B cell (primary cell): Measurements from ENCODE around the gene ATP9B. TPM values are rescaled to one million over a fixed set of nuclear protein-coding genes. Genes with fewer than 3 reads are reported as not detected.

Experiments
- ATAC-seq: fragments of 200-7000 bp; cut with Tn5 transposase; one replicate; pipeline ENCODE4 v1.10.0; 2021; ENCODE audit warnings: low read depth, mild to moderate bottlenecking, moderate number of reproducible peaks, moderate library complexity
- CTCF ChIA-PET: fragments of 350-600 bp; sonication (Branson Sonifier 250); formaldehyde crosslinking; loops from one replicate; lab custom pipeline; 2021; ENCODE audit warnings: antibody characterized with exemption, inconsistent platforms; lab: Charles Lee
- POLR2A ChIA-PET: fragments of 350-600 bp; sonication (Branson Sonifier 250); formaldehyde crosslinking; loops from one replicate; lab custom pipeline; 2021; ENCODE audit warnings: antibody characterized with exemption; lab: Charles Lee
- DNase-seq: peaks from one replicate; pipeline ENCODE4 v3.0.0; 2013
- H2AFZ ChIP-seq: 2 replicates; pipeline ENCODE4 v1.6.1; 2012; ENCODE audit warnings: mild to moderate bottlenecking, low read depth, low read length; ENCODE audit not compliant: insufficient read depth, poor library complexity, severe bottlenecking
- H3K27ac ChIP-seq, 2 donors: 1 replicate in 1 of 2; 2 replicates in 1 of 2; pipeline ENCODE4 v1.5.1; 2012 to 2013; ENCODE audit warnings: low read length in 2 of 2, mild to moderate bottlenecking in 2 of 2, moderate library complexity in 1 of 2
- H3K27me3 ChIP-seq, 4 experiments: fragments of 200-600 bp in 1 of 4; sonication (generic) in 1 of 4; replicated peaks in 1 of 4; 1 replicate in 2 of 4; 2 replicates in 2 of 4; pipeline versions ENCODE4 v1.6.1 to v1.7.0; 2013 to 2016; ENCODE audit warnings: low read length in 3 of 4, mild to moderate bottlenecking in 2 of 4, mixed read lengths in 1 of 4, moderate library complexity in 1 of 4; ENCODE audit not compliant: insufficient read depth in 4 of 4, control insufficient read depth in 3 of 4; ENCODE audit errors: control extremely low read depth in 1 of 4
- H3K36me3 ChIP-seq, 2 experiments: replicated peaks in 1 of 2; 1 replicate in 1 of 2; 2 replicates in 1 of 2; pipeline versions ENCODE4 v1.6.1 to v1.7.1; 2013; ENCODE audit warnings: low read length in 1 of 2; ENCODE audit not compliant: insufficient read depth in 2 of 2, control insufficient read depth in 1 of 2; ENCODE audit errors: control extremely low read depth in 1 of 2, extremely low read depth in 1 of 2
- H3K4me1 ChIP-seq, 2 donors: fragments of 200-600 bp in 1 of 2; sonication (generic) in 1 of 2; 1 replicate in 1 of 2; 2 replicates in 1 of 2; pipeline versions ENCODE4 v1.5.1 to v1.6.1; 2013 to 2017; ENCODE audit warnings: low read length in 2 of 2; ENCODE audit not compliant: control insufficient read depth in 2 of 2, insufficient read depth in 2 of 2
- H3K4me2 ChIP-seq: replicated peaks from 2 replicates; pipeline ENCODE3; 2012; ENCODE audit warnings: mild to moderate bottlenecking, low read depth, low read length; ENCODE audit not compliant: poor library complexity, severe bottlenecking
- H3K4me3 ChIP-seq, 5 experiments: fragments of 200-600 bp in 1 of 5; sonication (generic) in 1 of 5; 1 replicate in 3 of 5; 2 replicates in 2 of 5; pipeline versions ENCODE4 v1.5.1 to v1.7.0; 2011 to 2016; ENCODE audit warnings: low read length in 4 of 5, mild to moderate bottlenecking in 4 of 5, low read depth in 2 of 5, control low read depth in 1 of 5, moderate library complexity in 1 of 5; ENCODE audit not compliant: insufficient read depth in 1 of 5; ENCODE audit errors: control extremely low read depth in 1 of 5, extremely low read depth in 1 of 5
- H3K79me2 ChIP-seq: fragments of 200-600 bp; sonication (generic); one replicate; pipeline ENCODE4 v1.6.0; 2016; ENCODE audit warnings: low read length; ENCODE audit not compliant: control insufficient read depth, insufficient read depth
- H3K9ac ChIP-seq: fragments of 200-600 bp; sonication (generic); 2 replicates; pipeline ENCODE4 v1.6.1; 2017; ENCODE audit warnings: mild to moderate bottlenecking, low read length, moderate library complexity
- H3K9me3 ChIP-seq, 3 donors: one replicate each; pipeline versions ENCODE4 v1.6.1 to v1.7.1; 2013; ENCODE audit warnings: low read length in 2 of 3; ENCODE audit not compliant: control insufficient read depth in 2 of 3, insufficient read depth in 1 of 3; ENCODE audit errors: control extremely low read depth in 1 of 3
- H4K20me1 ChIP-seq: 2 replicates; pipeline ENCODE4 v1.6.0; 2012; ENCODE audit warnings: mild to moderate bottlenecking, low read length; ENCODE audit not compliant: insufficient read depth, control insufficient read depth, poor library complexity, severe bottlenecking
- H3K27ac Mint-ChIP-seq: one replicate; pipeline ENCODE4 v1.8.0; 2021; ENCODE audit warnings: mixed read lengths
- H3K27me3 Mint-ChIP-seq: one replicate; pipeline ENCODE4 v1.8.0; 2021; ENCODE audit warnings: mixed read lengths
- H3K4me1 Mint-ChIP-seq: one replicate; pipeline ENCODE4 v1.8.0; 2021; ENCODE audit warnings: mixed read lengths
- H3K4me3 Mint-ChIP-seq: one replicate; pipeline ENCODE4 v1.8.0; 2021; ENCODE audit warnings: mixed read lengths
- H3K9me3 Mint-ChIP-seq: one replicate; pipeline ENCODE4 v1.8.0; 2022; ENCODE audit warnings: mixed read lengths; ENCODE audit not compliant: insufficient read depth
- EZH2 ChIP-seq: IDR thresholded peaks from 2 replicates; pipeline ENCODE4 v1.6.1; 2012; ENCODE audit warnings: borderline replicate concordance, low read depth, mild to moderate bottlenecking, moderate library complexity, low read length; ENCODE audit not compliant: insufficient read depth, poor library complexity, severe bottlenecking
- WGBS: methylation state at CpG from one replicate; pipeline ENCODE4 v1.1.5; 2013; ENCODE audit warnings: missing lambda C conversion rate; ENCODE audit not compliant: insufficient coverage; 5-methylcytosine and 5-hydroxymethylcytosine counted together
- intact Hi-C: fragments of 100-400 bp; cut with micrococcal nuclease; formaldehyde crosslinking; loops from one replicate; pipeline ENCODE4 v1.10.0; 2022
- polyA plus RNA-seq: library from polyadenylated mRNA; depleted of rRNA; stranded (reverse); fragments of >200 nt; gene quantifications from 2 replicates; pipeline ENCODE4 v1.2.3, GENCODE V29; 2012
- total RNA-seq, 2 donors: library from RNA; stranded (reverse); fragments of 120-200 nt in 1 of 2; gene quantifications; 1 replicate in 1 of 2; 2 replicates in 1 of 2; pipeline versions ENCODE4 v1.2.3 to v1.2.4, GENCODE V29; 2013 to 2022
- TF ChIP-seq, protein P1 (sequence below): fragments of 200-600 bp; IDR thresholded peaks from one replicate; pipeline ENCODE4 v1.8.0; 2022; ENCODE audit warnings: antibody characterized with exemption, mild to moderate bottlenecking

Gene ATP9B
- total and polyA plus RNA-seq, 2 donors (not counting 1 experiment from before 2014, with no cell fraction given), result 34.3 to 71.7 TPM

DNA sequence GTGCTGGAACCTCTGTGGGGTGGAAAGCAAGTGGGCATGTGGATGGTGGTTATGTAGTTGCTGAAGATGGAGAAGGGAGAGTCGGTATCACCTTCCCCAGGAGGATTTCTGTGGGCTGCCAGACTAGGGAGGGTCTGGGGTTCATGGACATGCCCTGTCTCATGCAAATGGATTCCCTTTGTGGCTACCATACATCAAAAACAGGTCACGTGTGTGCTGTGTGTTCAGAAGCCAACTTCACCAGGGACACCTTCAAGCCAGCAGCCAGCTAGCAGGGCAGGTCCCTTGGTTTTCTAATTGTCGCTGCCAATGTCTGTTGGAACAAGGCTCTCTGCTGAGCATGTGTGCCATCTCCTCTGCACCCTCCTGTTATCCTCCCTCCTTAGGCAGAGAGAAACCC, 155.2 kb downstream of the ATP9B start:
- no peak overlapping the region for H3K9ac ChIP-seq
- ATAC-seq (no peak), DNase-seq (no peak)
- no peaks in the 10 kb centered on the region for H3K9me3 ChIP-seq
- peaks cover 0 to 8% of the 10 kb centered on the region in 2 experiments for H3K36me3 ChIP-seq
- no peak overlapping the region for H3K4me3 Mint-ChIP-seq
- intact Hi-C loops, result no loop called here
- ChIA-PET CTCF (interaction anchor here (0.9 kb wide), 1 partner anchor 11 kb away, joined by 4 read pairs; no protein-coding TSS in a partner anchor), POLR2A (no interaction called here)
- H4K20me1 ChIP-seq, result peaks cover 5% of the 10 kb centered on the region
- H3K79me2 ChIP-seq, result no peaks in the 10 kb centered on the region
- H3K4me2 ChIP-seq, result no peak overlapping the region
- H2AFZ ChIP-seq, result no peak overlapping the region
- no peaks in the 10 kb centered on the region for H3K27me3 Mint-ChIP-seq
- no peaks in the 10 kb centered on the region for H3K27me3 ChIP-seq
- H3K9me3 Mint-ChIP-seq, result no peaks in the 10 kb centered on the region
- H3K4me1 Mint-ChIP-seq, result peaks cover 3% of the 10 kb centered on the region
- WGBS, result 91% methylated on average over 3 of the region's 3 CpGs
- no peak for TF ChIP-seq EZH2
- TF ChIP-seq, protein P1, sequence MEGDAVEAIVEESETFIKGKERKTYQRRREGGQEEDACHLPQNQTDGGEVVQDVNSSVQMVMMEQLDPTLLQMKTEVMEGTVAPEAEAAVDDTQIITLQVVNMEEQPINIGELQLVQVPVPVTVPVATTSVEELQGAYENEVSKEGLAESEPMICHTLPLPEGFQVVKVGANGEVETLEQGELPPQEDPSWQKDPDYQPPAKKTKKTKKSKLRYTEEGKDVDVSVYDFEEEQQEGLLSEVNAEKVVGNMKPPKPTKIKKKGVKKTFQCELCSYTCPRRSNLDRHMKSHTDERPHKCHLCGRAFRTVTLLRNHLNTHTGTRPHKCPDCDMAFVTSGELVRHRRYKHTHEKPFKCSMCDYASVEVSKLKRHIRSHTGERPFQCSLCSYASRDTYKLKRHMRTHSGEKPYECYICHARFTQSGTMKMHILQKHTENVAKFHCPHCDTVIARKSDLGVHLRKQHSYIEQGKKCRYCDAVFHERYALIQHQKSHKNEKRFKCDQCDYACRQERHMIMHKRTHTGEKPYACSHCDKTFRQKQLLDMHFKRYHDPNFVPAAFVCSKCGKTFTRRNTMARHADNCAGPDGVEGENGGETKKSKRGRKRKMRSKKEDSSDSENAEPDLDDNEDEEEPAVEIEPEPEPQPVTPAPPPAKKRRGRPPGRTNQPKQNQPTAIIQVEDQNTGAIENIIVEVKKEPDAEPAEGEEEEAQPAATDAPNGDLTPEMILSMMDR, result no peak
- no peak overlapping the region for H3K27ac Mint-ChIP-seq
- H3K4me3 ChIP-seq, result no peak overlapping the region
- no peak overlapping the region for H3K27ac ChIP-seq
- H3K4me1 ChIP-seq, result no peaks in the 10 kb centered on the region

GRCh38 chr18:79227621-79228020, 158.4 kb downstream of the ATP9B start:
- ChIA-PET POLR2A (no interaction called here), CTCF (no interaction called here)
- Mint-ChIP-seq H3K4me3 (no peak overlapping the region), H3K9me3 (no peaks in the 10 kb centered on the region), H3K27me3 (no peaks in the 10 kb centered on the region), H3K27ac (no peak overlapping the region), H3K4me1 (peaks cover 3% of the 10 kb centered on the region)
- peaks cover 5% of the 10 kb centered on the region for H4K20me1 ChIP-seq
- intact Hi-C loops, result no loop called here
- H3K4me2 ChIP-seq, result no peak overlapping the region
- H2AFZ ChIP-seq, result no peak overlapping the region
- DNase-seq (no peak), ATAC-seq (no peak)
- no peak overlapping the region for H3K4me3 ChIP-seq
- no peaks in the 10 kb centered on the region for H3K27me3 ChIP-seq
- H3K4me1 ChIP-seq, result no peaks in the 10 kb centered on the region
- H3K9ac ChIP-seq, result no peak overlapping the region
- H3K9me3 ChIP-seq, result no peaks in the 10 kb centered on the region
- H3K27ac ChIP-seq, result no peak overlapping the region
- TF ChIP-seq, protein P1, result no peak
- no peak for TF ChIP-seq EZH2
- peaks cover 0 to 3% of the 10 kb centered on the region in 2 experiments for H3K36me3 ChIP-seq
- no peaks in the 10 kb centered on the region for H3K79me2 ChIP-seq
- WGBS, result 80% methylated on average over 1 of the region's 3 CpGs
